NCI-H1417 (cell line): ENCODE measurements around the gene MAGOHB.

ENCODE experiments used
- DNase-seq, 3 experiments: peaks; one replicate each; lab custom pipeline; 2025; lab: John Stamatoyannopoulos, UW

Gene MAGOHB

GRCh38 chr12:10554756-10555481 lies 58.5 kb downstream of the MAGOHB start:
- DNase-seq, result no peak

GRCh38 chr12:10554228-10554755 lies 59.1 kb downstream of the MAGOHB start:
- DNase-seq, result no peak
